HG02798 (cell line): Measurements from ENCODE around the gene SORBS2.

Experiments used
- ATAC-seq: cut with Tn5 transposase; IDR thresholded peaks from one replicate; pipeline ENCODE4 v1.9.1; 2021; ENCODE audit warnings: mild to moderate bottlenecking; ENCODE audit not compliant: unreplicated experiment, poor library complexity

Gene SORBS2

DNA sequence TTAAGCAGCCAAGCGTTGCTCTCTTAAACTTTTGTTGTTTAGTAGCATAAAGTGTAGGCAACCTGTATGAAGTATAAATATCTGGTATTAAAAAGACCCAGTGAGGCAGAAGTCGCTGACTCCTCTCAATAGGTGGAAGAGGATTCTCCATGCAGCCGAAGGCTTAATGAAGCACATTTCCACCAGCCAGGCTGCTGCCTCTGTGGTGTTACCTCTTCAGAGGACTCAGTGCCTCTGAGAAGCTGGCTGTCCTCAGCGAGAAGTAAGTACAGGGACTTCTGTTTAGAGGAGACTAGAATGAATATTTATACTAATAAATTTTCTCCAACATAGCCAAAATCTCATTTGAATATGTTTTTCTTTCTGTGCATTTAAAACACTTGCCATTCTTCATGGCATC is 6.0 kb downstream of the SORBS2 start:
- no peak for ATAC-seq

DNA sequence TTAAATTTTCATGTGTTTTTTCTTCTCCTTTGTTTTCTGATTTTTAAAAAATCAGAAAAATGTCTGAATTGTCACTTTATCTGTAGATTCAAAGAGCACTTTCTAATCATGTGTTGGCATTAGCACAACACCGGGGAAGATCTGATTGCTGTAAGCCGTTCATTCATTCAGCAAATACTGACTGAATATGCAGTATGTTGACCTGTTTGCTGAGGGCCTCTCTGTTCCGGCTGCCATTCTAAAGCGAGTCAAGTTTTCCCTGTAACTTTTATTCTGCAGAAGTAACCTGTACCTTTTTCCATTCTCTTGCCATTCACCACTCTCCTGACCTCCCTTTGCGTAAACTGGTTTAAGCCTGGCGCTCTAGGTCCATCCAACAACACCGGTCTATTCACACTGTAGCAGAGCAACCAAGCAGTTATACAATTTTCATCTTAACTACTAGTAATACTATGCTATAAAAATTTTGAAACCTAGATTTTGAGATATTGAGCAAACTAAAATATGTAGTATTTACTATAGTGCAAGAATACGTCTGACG is 6.7 kb downstream of the SORBS2 start:
- no peak for ATAC-seq

DNA sequence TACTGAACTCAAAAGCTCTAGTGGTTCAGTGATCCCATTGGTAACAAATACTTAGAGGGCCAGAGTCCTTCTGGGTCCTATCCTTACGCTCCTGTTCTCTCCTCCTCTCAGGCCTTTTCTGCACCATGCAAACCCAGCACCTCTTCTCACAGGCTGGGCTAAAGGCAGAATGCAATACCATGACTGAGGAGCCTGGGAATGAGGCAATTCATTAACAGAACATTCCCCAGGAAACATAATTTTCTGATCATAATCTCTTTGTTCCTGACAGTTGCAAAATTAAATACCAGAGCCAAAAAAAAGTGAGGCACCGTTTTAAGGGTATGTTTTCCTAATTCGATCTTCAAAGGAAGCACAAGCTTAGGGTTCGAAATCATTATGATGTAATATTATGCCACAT is 9.0 kb downstream of the SORBS2 start:
- ATAC-seq = no peak

DNA sequence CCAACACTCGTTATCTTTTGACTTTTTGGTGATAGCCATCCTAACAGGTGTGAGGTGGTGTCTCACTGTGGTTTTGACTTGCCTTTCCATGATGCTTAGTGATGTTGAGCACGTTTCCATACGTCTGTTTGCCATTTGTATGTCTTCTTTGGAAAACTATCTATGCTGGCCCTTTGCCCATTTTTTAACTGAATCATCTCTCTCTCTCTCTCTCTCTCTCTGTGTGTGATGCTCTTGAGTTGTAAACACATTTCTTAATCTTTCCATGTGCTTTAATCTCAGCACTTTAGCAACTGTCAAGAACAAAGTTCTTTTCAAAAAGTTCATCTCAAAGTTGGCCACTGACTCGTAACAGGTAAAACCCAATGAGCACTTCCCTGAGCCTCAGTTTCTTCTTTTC is 10.5 kb downstream of the SORBS2 start:
- no peak for ATAC-seq

DNA sequence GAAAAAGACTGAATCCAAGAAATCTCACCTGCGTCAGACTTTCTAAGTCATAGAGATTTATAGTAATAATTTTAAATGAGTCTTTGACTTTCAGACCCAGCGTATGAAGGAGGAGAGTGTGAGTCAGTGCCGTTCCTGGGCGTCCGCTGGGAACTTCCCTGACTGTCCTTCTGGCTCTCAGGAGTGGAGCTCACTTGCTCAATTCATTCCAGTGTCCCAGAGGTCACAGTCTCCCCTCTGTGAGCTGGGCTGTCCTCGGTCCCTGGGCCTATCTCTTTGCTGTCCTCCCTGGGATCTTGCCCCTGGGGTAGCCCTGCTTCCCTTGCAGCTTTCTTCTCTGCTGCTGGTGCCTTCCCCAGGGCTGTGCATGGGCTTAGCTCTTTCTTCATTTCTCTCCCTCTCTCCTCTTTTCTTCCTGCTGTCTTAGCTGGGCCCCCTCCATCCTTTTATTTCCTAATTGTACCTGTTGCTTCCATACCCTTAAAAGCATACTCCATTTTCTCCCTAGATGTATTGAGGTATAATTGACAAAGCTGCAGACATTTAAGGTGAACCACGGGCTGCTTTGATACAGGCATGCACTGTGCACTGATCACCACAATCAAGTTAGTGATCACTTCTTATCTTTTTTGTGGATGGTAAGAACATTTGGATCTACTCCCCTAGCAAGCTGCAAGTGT is 11.6 kb downstream of the SORBS2 start:
- ATAC-seq = no peak

DNA sequence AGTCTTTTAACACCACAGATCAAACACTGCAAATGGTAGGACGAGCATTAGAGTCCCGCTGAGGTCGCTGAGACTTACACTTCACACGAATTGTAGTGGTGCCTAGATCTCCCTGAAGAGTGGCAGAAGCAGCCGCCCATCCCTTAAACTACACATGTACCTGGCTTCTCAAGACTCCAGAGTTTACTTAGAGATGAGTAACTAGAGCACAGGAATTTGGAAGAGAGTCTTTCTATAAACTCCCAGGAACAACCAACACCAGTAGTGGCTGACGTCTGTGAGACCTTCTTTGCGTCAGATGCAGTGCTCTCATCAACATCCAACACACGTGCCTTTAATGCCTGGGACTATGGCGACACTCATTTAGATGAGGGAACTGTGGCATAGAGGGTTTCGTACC is 12.6 kb downstream of the SORBS2 start:
- ATAC-seq = no peak

DNA sequence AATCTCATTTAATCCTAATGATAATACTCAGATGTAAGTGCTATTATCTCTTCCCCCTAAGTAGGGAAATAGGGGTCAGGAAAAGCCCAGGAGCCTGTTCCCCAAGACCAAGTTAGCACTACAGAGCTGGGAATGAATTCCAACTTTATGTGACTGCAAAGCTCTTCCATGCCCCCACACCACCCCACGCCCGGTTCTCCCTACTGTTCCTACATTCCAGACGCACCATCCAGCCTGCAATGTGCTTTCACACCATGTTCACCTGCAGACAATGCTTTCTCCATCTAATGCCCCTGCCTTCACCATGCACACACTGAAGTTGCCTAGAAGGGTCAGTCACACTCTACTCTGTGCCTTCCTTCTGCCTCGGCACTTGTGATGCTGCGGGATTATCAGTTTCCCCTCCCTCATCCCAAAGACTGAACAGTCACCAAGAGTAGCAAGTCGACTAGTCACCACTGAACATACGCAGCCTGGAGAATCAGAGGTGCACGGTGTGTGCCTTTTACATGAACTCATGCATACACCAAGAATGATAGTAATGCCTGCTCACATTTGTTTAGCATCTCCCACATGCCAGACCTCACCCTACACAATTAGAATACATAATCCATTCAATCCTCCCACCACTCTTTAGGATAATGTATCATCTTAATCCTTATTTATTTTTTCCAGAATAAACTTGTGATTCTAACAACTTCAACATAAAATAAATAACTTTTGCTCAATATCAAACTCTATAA is 14.2 kb downstream of the SORBS2 start:
- ATAC-seq = no peak

DNA sequence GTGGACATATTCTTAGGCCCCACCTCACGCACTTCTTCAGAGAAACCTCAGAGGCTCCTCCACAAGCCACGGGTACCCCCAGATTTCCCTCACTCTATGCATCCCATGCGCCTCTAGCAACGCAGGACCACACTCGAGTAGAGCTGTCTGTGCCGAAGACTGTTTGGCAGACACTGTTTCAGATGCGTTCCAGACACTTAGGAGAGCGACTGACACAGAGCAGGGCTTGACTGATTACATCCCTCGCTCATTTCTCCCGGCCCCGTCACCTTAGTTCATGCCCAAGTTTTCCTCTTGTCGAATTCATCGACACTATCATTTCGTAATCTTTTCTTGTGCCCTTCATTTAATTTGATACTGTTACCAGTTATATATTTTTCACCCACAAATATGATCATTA is 15.0 kb downstream of the SORBS2 start:
- ATAC-seq = no peak

DNA sequence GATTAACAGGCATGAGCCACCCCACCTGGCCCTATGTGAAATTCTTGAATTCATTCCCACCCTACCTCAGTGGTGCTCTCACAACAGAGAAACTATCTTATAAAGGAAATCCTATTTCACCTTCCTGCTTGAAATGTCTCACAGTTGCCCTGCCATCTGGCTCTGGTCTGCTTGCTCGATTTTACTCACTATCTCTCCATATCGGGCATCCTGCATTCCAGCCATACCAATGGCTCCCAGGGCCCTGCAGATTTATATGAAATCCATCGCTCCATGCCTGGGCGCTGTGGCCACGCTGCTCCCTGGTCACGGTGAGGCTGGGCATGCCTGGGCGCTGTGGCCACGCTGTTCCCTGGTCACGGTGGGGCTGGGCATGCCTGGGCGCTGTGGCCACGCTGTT is 15.8 kb downstream of the SORBS2 start:
- no peak for ATAC-seq

DNA sequence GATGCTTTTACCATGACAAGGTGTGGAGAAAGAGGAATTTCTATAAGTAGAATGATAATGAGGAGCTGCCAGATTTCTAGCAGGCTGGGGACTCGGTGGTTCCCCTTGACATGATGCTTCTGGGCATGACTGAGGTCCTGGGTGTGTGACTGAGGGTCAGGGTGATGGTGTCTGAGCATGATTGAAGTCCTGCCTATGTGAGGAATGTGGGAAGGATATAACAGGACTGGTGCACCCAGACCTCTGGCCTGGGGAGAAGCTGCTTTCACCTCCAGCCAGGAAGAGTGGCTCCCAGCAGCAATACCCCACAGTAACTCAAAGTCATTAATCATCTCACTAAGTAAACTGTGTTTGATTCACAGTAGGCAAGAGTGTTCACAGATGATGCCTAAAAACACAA is 17.4 kb downstream of the SORBS2 start:
- ATAC-seq = no peak

DNA sequence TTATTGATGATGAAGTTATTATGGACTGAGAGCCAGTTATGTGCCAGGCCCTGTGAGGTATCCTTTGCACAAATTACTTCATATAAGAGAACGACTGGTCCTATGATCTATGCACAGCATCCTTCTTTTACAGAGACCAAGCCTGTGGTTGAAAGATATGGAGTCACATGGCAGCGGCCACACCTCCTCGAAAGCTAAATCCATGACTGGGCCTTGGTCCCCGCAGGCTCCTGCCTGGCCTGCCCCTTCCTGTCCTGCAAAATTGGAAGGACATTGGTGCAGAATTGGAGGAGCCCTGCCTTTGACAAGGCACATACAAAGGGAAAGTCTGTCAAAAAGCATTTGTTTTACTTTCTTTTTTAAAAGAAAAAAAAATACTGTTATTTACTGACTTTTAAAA is 18.3 kb downstream of the SORBS2 start:
- ATAC-seq = no peak

DNA sequence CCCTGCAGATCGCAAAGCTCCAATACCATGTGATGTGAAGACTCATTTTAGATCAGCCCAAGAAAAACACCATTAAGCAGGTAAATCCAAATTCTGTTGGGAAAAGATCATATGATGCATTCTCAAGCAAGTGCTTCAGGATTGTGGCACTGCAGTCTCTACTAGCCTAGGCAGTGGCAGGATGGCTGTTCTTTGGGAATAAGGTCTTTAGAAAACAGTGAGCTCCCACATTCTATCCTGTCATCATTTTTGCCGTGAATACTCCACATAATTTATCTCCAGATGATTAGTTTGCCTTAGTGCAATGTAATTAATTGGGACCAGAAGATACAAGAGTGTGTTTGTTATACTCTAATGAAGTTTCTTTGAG is 18.9 kb downstream of the SORBS2 start:
- ATAC-seq = no peak

DNA sequence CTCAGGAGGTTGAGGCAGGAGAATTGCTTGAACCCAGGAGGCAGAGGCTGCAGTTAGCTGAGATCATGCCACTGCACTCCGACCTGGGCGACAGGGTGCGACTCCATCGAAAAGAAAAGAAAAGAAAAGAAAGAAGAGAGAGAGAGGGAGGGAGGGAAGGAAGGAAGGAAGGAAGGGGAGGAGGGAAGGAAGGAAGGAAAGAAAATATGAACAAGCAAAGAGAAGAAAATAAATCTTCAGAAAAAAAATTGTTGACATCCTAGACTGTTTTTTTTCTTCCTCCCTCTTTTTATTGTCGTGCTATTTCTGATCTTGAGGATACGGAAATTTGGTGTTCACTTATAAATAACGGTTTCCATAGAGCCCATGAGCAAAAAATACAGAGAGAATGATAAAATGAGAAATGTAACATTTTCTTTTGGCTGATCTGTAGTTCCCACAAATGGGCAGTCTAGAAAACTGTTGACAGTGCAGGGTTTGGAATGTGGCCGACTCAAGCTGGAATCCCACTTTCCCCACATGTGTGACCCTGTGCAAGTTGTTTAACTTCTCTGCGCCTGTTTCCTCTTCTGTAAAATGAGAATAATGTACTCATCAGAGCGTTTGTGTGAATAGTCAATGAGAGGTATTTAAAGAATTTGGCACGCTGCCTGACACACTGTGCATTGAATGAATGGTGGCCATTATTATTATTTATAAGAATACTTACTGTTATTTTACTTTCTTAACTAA is 19.4 kb downstream of the SORBS2 start:
- ATAC-seq = no peak

DNA sequence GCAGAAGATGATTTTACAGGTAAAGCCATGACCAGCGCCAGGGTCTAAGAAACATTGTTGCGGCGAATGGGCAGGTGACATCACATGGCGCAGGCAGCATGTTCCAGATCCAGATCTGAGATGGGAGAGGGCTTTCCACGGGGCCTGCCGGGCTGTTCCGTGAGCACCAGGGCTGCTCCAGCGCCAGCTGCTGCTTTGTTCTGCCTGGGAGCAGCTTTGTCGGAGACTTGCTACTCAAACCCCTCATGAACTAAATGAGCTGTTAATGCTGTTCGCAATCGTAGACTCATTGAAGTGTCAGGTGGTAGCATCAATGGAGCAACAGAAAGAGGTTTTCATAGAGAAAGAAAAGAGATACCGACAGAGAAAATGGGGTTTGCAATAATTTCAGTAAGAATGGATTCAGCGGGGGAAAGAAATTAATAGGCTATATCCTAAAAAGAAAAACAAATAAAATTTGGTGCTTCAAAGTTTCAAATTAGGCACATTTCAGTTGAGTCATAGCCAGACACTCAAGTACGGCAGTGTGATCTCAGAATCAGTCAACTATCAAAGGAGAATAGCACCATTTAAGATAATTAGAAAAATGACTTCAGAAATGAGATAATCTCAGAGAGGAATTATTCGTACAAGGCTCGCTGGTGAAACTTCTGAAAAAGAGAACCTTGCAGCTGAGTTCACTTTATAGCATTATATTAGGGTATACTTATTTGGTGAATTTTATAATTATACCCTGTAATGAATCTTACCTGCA is 23.9 kb downstream of the SORBS2 start:
- ATAC-seq = no peak

DNA sequence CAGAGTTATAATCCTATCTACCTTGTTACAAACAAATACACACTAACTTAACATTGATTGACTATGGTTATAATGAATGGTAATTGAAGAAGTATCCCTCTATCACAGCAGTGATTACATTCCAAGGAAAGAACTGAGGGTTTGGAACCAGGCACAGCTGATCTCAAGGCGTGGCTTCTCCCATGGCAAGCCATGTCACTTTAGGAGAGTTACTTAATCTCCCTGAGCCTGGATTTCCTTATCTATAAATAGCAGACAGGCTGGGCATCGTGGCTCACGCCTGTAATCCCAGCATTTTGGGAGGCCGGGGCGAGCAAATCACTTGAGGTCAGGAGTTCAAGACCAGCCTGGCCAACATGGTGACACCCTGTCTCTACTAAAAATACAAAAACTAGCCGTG is 25.6 kb downstream of the SORBS2 start:
- no peak for ATAC-seq

DNA sequence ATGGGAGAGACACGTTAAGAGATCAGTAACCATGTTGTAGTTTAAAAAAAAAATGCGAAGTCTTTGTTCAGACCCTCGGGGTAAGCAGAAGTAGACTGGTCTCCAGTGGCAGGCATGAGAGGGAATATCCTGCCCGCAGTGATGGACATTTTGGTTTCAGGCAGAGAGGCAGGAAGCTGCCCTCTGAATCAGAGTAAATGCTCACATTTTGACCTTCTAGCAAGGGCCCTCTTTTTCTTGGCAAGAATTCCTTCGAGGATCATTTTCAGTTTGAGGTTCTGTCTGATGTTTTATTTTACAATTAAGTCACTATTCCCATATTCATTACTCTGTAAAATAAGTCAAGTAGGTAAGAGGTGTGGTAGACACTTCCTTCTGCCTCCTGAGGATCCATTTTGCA is 28.4 kb downstream of the SORBS2 start:
- no peak for ATAC-seq

DNA sequence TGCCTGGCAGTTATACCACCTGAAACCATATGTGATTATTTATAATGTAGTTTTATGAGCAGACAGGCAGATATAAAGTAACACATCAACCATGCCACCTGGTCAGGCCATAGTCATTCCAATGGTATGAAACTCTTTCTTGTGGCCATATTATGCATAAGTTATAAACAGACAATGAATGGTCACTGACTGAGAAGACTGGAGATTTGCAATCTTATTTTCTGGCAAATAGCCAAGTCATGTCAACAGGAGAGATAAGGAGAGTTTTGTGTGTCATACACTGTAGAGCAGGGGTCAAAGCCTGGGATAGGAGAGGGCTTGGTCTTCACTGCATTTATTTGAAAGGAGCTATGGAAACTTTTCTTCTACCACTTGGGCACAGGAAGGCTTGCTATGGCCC is 29.5 kb downstream of the SORBS2 start:
- no peak for ATAC-seq

DNA sequence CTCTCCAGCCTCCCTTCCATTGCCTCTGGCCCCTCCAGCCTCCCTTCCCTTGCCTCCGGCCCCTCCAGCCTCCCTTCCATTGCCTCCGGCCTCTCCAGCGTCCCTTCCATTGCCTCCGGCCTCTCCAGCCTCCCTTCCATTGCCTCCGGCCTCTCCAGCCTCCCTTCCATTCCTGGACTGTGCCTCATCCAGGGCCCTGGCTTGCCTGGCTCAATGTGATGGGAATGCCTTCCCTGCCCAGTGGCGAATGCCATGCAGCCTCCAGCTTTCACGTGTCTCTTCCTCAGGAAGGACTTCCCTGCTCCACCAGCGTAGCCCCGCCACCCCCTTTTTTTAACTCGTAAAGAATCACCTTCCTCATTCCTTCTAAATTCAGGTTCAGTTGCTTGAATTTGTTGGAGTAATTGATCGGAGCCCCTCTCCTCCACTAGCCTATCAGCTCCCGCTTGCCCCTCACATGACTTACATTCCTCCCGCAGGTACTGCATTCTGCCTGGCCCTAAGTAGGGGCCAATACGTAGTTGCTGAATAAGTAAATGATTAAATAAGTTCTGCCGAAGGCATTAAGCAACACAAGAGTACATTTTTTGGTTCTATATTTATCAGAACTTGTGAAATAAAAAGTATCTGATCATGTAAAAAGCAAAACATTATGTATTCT is 30.3 kb downstream of the SORBS2 start:
- no peak for ATAC-seq

DNA sequence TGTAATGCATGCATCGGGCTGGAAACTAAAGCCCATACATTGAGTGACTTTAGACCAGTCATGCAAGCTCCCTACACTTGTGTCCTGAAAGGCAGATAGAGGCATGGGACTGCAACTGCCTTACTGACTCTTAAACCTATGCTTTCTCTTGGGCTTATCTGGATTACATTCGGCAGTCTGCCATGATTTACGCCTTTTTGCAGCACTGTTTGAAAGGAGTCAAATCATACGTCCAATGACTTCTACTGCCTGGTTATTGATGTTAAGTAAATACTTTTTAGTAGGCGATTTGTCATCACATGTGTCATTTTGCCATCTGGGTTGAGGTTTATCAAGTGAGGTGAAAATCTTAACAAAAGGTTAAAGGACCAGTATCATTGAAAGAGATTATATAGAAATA is 31.5 kb downstream of the SORBS2 start:
- no peak for ATAC-seq

DNA sequence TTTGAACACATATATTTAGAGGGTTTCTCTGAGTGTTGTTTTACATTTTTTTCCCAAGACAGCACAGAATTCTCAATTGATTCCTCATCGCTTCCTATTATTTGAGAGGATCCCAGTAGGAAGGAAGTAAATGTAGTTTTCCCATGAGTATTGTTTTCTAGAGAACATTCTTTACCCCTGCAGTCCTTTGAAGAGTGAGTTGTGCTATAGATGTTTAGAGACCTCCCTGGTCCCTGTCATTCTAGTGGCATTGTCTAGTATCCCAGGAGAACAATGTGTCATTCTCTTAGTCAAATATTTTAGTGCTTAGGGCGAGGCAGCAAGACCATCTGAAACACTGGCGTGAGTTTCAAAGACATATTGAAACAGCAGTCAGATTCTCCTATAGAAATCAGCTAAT is 32.5 kb downstream of the SORBS2 start:
- no peak for ATAC-seq
